Effector memory CD8-positive, alpha-beta T cell (primary cell): Measurements from ENCODE around the gene FAM174C.
A peak's percentile ranks its signal among the peaks of the same experiment; 100 is the strongest.

Experiments
- ATAC-seq: fragments of 150-1000 bp; cut with Tn5 transposase; replicated peaks from 2 replicates; pipeline ENCODE4 v1.10.0; 2021; ENCODE audit warnings: mild to moderate bottlenecking, moderate library complexity
- DNase-seq, 3 experiments: peaks; one replicate each; pipeline ENCODE4 v3.0.0; 2021
- H3K27ac Mint-ChIP-seq, 2 donors: one replicate each; pipeline ENCODE4 v1.8.0; 2022; ENCODE audit warnings: mild to moderate bottlenecking in 2 of 2, mixed read lengths in 2 of 2, moderate library complexity in 2 of 2
- H3K27me3 Mint-ChIP-seq, 2 donors: one replicate each; pipeline ENCODE4 v1.8.0; 2022; ENCODE audit warnings: mixed read lengths in 2 of 2
- H3K36me3 Mint-ChIP-seq: one replicate; pipeline ENCODE4 v1.8.0; 2022; ENCODE audit warnings: mild to moderate bottlenecking, moderate library complexity, mixed read lengths; ENCODE audit not compliant: insufficient read depth
- H3K4me1 Mint-ChIP-seq, 2 donors: one replicate each; pipeline ENCODE4 v1.8.0; 2022; ENCODE audit warnings: low read depth in 2 of 2, mixed read lengths in 2 of 2
- H3K4me3 Mint-ChIP-seq, 2 donors: one replicate each; pipeline ENCODE4 v1.8.0; 2022; ENCODE audit warnings: mild to moderate bottlenecking in 2 of 2, mixed read lengths in 2 of 2, moderate library complexity in 2 of 2
- H3K9me3 Mint-ChIP-seq, 2 donors: one replicate each; pipeline ENCODE4 v1.8.0; 2022; ENCODE audit warnings: mixed read lengths in 2 of 2

Gene FAM174C

GRCh38 chr19:1290196-1290702 is 14.9 kb downstream of the FAM174C start:
- no peak overlapping the region for H3K4me3 Mint-ChIP-seq
- DNase-seq (no peak), ATAC-seq (no peak)
- H3K36me3 Mint-ChIP-seq: no peaks in the 10 kb centered on the region
- no peak overlapping the region for H3K27ac Mint-ChIP-seq
- no peaks in the 10 kb centered on the region for H3K9me3 Mint-ChIP-seq
- peaks cover 4 to 7% of the 10 kb centered on the region in 2 donors for H3K4me1 Mint-ChIP-seq
- peaks cover 24 to 67% of the 10 kb centered on the region in 2 donors for H3K27me3 Mint-ChIP-seq

- DNase-seq (no peak), ATAC-seq (no peak)
- peaks cover 4 to 7% of the 10 kb centered on the region in 2 donors for H3K4me1 Mint-ChIP-seq
- H3K27ac Mint-ChIP-seq: no peak overlapping the region
- peaks cover 23 to 65% of the 10 kb centered on the region in 2 donors for H3K27me3 Mint-ChIP-seq
- H3K9me3 Mint-ChIP-seq: no peaks in the 10 kb centered on the region
- H3K4me3 Mint-ChIP-seq: no peak overlapping the region
- H3K36me3 Mint-ChIP-seq: no peaks in the 10 kb centered on the region
Measured at GRCh38 chr19:1290703-1291651, 15.6 kb downstream of the FAM174C start.

GRCh38 chr19:1291761-1292418 is 16.6 kb downstream of the FAM174C start:
- no peaks in the 10 kb centered on the region for H3K36me3 Mint-ChIP-seq
- H3K27me3 Mint-ChIP-seq: peaks cover 17 to 57% of the 10 kb centered on the region in 2 donors
- ATAC-seq (no peak), DNase-seq (no peak)
- H3K9me3 Mint-ChIP-seq: no peaks in the 10 kb centered on the region
- no peak overlapping the region for H3K27ac Mint-ChIP-seq
- H3K4me3 Mint-ChIP-seq: no peak overlapping the region
- H3K4me1 Mint-ChIP-seq: peaks cover 2 to 4% of the 10 kb centered on the region in 2 donors

- Mint-ChIP-seq H3K4me1 (peaks cover 2 to 4% of the 10 kb centered on the region in 2 donors), H3K27ac (no peak overlapping the region), H3K4me3 (no peak overlapping the region), H3K27me3 (peaks cover 17 to 56% of the 10 kb centered on the region in 2 donors), H3K36me3 (no peaks in the 10 kb centered on the region), H3K9me3 (no peaks in the 10 kb centered on the region)
- ATAC-seq (no peak), DNase-seq (no peak)
Measured at GRCh38 chr19:1292419-1293151, 17.3 kb downstream of the FAM174C start.

- Mint-ChIP-seq H3K9me3 (no peaks in the 10 kb centered on the region), H3K27ac (no peak overlapping the region), H3K4me1 (peaks cover 0 to 4% of the 10 kb centered on the region in 2 donors), H3K27me3 (peaks cover 17 to 51% of the 10 kb centered on the region in 2 donors), H3K36me3 (no peaks in the 10 kb centered on the region), H3K4me3 (no peak overlapping the region)
- no peak for DNase-seq
- ATAC-seq: no peak
Measured at GRCh38 chr19:1293782-1294604, 18.7 kb downstream of the FAM174C start.

- H3K4me3 Mint-ChIP-seq: peak overlapping the region; percentile 4 to 41
- H3K36me3 Mint-ChIP-seq: no peaks in the 10 kb centered on the region
- peaks cover 17 to 44% of the 10 kb centered on the region in 2 donors for H3K27me3 Mint-ChIP-seq
- peaks cover 0 to 4% of the 10 kb centered on the region in 2 donors for H3K4me1 Mint-ChIP-seq
- DNase-seq (no peak), ATAC-seq (no peak)
- H3K27ac Mint-ChIP-seq: no peak overlapping the region
- no peaks in the 10 kb centered on the region for H3K9me3 Mint-ChIP-seq
Measured at GRCh38 chr19:1294688-1295087, 19.4 kb downstream of the FAM174C start.

- H3K9me3 Mint-ChIP-seq: no peaks in the 10 kb centered on the region
Measured at GRCh38 chr19:1295169-1296012, 20.1 kb downstream of the FAM174C start.

GRCh38 chr19:1296078-1296477 is 20.7 kb downstream of the FAM174C start:
- ATAC-seq (no peak), DNase-seq (no peak)
- peaks cover 17 to 37% of the 10 kb centered on the region in 2 donors for H3K27me3 Mint-ChIP-seq
- no peaks in the 10 kb centered on the region for H3K36me3 Mint-ChIP-seq
- no peak overlapping the region for H3K27ac Mint-ChIP-seq
- no peak overlapping the region for H3K4me3 Mint-ChIP-seq
- H3K9me3 Mint-ChIP-seq: no peaks in the 10 kb centered on the region
- peaks cover 0 to 4% of the 10 kb centered on the region in 2 donors for H3K4me1 Mint-ChIP-seq

More at GRCh38 chr19:1295169-1296012, 20.1 kb downstream of the FAM174C start:
- ATAC-seq (peak; percentile 49), DNase-seq (no peak)
- Mint-ChIP-seq H3K27me3 (peaks cover 17 to 37% of the 10 kb centered on the region in 2 donors), H3K27ac (no peak overlapping the region), H3K4me1 (peaks cover 0 to 4% of the 10 kb centered on the region in 2 donors), H3K4me3 (no peak overlapping the region), H3K36me3 (no peaks in the 10 kb centered on the region)

- H3K27me3 Mint-ChIP-seq: peaks cover 17 to 37% of the 10 kb centered on the region in 2 donors
- no peak for ATAC-seq
Measured at GRCh38 chr19:1296575-1297271, 21.4 kb downstream of the FAM174C start.

GRCh38 chr19:1298235-1298634 is 22.9 kb downstream of the FAM174C start:
- Mint-ChIP-seq H3K27ac (no peak overlapping the region), H3K4me1 (no peaks in the 10 kb centered on the region), H3K4me3 (no peak overlapping the region), H3K9me3 (no peaks in the 10 kb centered on the region), H3K36me3 (no peaks in the 10 kb centered on the region), H3K27me3 (peaks cover 7 to 23% of the 10 kb centered on the region in 2 donors)
- ATAC-seq (no peak), DNase-seq (no peak)

More at GRCh38 chr19:1296575-1297271, 21.4 kb downstream of the FAM174C start:
- Mint-ChIP-seq H3K9me3 (no peaks in the 10 kb centered on the region), H3K36me3 (no peaks in the 10 kb centered on the region), H3K27ac (no peak overlapping the region), H3K4me1 (peaks cover 0 to 4% of the 10 kb centered on the region in 2 donors), H3K4me3 (no peak overlapping the region)
- no peak for DNase-seq

- H3K9me3 Mint-ChIP-seq: no peaks in the 10 kb centered on the region
- ATAC-seq (no peak), DNase-seq (no peak)
- H3K4me1 Mint-ChIP-seq: no peaks in the 10 kb centered on the region
- H3K4me3 Mint-ChIP-seq: no peak overlapping the region
- H3K36me3 Mint-ChIP-seq: no peaks in the 10 kb centered on the region
- H3K27ac Mint-ChIP-seq: no peak overlapping the region
- peaks cover 2 to 13% of the 10 kb centered on the region in 2 donors for H3K27me3 Mint-ChIP-seq
Measured at GRCh38 chr19:1299801-1300200, 24.5 kb downstream of the FAM174C start.
